Fibroblast of the conjunctiva (primary cell): Measurements from ENCODE around the gene ACSM3.
"Not testable (repeated sequence)": the region's sequence is repeated elsewhere in the genome, so short reads cannot be mapped to it uniquely, and the experiment has no call there.

Source experiments
- DNase-seq: peaks from one replicate; pipeline ENCODE4 v3.0.0-alpha.2; 2010; ENCODE audit warnings: low read depth

The ACSM3 gene, protein sequence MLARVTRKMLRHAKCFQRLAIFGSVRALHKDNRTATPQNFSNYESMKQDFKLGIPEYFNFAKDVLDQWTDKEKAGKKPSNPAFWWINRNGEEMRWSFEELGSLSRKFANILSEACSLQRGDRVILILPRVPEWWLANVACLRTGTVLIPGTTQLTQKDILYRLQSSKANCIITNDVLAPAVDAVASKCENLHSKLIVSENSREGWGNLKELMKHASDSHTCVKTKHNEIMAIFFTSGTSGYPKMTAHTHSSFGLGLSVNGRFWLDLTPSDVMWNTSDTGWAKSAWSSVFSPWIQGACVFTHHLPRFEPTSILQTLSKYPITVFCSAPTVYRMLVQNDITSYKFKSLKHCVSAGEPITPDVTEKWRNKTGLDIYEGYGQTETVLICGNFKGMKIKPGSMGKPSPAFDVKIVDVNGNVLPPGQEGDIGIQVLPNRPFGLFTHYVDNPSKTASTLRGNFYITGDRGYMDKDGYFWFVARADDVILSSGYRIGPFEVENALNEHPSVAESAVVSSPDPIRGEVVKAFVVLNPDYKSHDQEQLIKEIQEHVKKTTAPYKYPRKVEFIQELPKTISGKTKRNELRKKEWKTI

DNA sequence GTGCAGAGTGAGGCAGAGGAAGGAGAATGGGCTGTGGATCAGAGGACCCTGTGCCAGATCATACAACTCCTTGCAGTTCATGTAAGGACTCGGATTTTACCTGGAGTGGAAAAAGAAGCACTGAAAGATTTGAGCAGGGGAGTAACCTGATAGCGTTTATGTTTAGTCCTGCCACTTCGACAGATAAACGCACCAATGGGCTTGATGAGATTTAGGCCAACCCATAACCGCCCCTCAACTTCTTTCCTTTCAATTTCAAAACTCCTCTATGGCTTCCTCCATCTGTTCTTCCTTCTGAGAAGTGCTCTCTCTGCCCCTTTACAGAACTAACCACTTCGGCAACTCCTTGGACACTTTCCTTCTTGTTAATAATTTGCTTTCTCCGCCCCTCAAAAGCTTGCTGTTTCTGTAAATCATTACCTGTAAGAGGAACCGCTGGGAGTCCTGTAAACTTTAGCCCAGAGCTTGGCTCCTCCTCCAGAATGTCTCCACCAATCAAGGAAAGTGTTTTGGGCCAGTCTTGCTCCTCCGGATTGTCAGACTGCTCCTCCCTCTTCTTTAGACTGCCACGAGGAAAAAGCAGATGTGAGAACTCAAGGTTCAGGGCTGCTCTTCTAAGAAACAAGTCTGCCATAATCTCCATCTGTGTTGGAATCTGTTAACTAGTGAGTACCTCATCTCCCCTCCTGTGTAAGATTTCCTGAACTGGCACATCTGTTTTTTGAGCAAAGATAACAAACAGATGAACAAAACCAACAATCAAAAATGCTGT, at the start of gene ACSM3:
TSS of gene ACSM3 (plus strand) at position 554 of the 772 bp plus-strand sequence. CDS start 6,021 bp downstream, outside the sequence.
- peak; percentile 69 for DNase-seq

GRCh38 chr16:20717718-20718117, 46.1 kb upstream of the ACSM3 start:
- DNase-seq, result not testable (repeated sequence)

GRCh38 chr16:20720251-20720650, 43.6 kb upstream of the ACSM3 start:
- no peak for DNase-seq

GRCh38 chr16:20726661-20727060, 37.2 kb upstream of the ACSM3 start:
- DNase-seq, result no peak

- DNase-seq, result no peak
These were observed 36.6 kb upstream of the ACSM3 start for GRCh38 chr16:20727181-20727580.

GRCh38 chr16:20729141-20729540, 34.7 kb upstream of the ACSM3 start:
- no peak for DNase-seq

- no peak for DNase-seq
These were observed 29.8 kb upstream of the ACSM3 start for GRCh38 chr16:20734056-20734455.

DNA sequence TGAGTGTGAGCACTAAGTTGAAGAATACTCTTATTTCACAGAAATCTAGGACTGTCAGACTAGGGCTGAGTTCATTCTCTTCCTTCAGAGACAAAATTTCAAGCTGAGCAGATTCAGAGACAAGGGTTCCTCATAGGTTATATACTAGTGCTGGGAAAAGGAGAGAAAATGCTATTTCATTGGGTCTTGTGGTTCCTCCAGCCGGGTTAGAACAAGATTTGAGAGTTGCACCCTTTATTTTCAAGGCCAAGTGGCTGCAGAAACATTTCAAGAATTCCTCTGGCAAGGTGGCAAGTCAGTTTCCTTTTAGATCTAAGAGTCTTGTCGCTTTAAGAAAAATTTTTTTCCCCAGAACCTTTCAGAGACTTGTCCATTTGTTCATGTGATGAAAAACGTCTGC, 29.0 kb upstream of the ACSM3 start:
- no peak for DNase-seq

DNA sequence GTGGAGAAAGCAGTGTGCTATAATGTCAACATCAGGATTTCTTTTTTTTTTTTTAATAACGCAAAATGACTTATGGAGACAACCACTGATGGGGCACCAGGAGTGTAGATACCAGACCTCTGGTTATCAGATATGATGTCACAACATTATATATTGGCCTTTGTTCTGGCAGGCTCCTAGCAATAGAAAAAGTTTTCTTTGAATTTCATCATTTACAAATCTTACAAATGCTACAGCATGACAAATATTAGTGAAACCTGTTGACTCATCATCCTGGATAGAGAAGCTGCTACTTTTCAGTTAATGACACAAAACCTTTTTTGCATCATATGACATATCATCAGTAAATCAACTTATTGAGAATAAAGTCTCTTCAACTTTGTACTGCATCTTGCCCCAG, 28.3 kb upstream of the ACSM3 start:
- DNase-seq, result no peak

- no peak for DNase-seq
These were observed 23.6 kb upstream of the ACSM3 start for GRCh38 chr16:20740007-20740883.

DNA sequence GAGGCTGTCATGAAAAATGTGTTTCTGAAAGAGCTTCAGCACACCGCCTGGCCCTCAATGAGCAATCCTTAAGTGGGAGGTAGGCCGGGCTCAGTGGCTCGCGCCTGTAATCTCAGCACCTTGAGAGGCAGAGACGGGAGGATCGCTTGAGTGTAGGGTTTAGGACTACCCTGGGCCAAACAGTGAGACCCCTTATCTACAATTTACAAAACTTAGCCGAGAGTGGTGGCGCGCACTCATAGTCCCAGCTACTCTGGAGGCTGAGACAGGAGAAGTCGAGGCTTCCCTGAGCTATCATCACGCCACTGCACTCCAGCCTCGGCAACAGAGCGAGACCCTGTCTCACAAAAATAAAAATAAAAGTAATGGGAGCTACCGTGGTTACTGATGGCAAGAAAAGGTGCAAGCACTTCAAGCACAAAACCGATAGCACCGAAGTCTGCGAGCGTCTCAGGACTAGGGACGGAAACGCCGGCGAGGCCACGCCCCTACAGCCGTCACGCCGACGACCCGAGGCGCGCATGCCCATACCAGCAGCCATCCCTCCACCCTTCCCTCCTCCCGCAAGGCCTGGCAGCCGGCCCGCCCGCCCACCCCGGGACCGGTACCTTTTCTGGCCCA, 22.8 kb upstream of the ACSM3 start:
- peak; percentile 68 for DNase-seq

GRCh38 chr16:20741554-20742285, 22.1 kb upstream of the ACSM3 start, which contains the start of gene THUMPD1:
TSS of gene THUMPD1 (minus strand) at chr16:20741818. CDS start at chr16:20741739, 79 bp downstream.
- peak; percentile 90 for DNase-seq

DNA sequence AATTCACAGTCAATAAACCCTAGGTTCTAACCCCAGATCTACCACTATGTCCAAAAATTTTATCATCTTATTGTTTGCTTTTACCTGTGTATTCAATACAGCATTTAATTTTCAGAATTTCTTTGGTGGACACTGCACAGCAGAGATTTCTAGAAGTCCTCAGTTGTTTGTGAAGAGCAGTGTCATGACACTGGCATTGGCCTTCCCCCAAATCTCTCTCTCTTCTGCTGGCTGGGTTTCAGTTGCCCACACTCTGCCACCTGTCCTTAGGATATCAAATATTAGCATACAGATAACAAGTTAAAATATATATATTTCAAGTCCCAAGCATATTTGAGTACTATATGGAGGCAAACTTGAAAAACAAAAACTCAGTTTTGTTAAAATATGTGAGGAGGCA, 20.2 kb upstream of the ACSM3 start:
- DNase-seq, result no peak

GRCh38 chr16:20744922-20745440, 18.8 kb upstream of the ACSM3 start:
- no peak for DNase-seq

- no peak for DNase-seq
These were observed 17.4 kb upstream of the ACSM3 start for GRCh38 chr16:20746461-20746860.

- no peak for DNase-seq
These were observed 16.6 kb upstream of the ACSM3 start for GRCh38 chr16:20747030-20747816.

- DNase-seq, result no peak
These were observed 14.3 kb upstream of the ACSM3 start for GRCh38 chr16:20749474-20749873.

GRCh38 chr16:20750558-20750957, 13.3 kb upstream of the ACSM3 start:
- DNase-seq, result no peak

- DNase-seq, result no peak
These were observed 10.1 kb upstream of the ACSM3 start for GRCh38 chr16:20753727-20754126.

- no peak for DNase-seq
These were observed 8.6 kb upstream of the ACSM3 start for GRCh38 chr16:20755238-20755637.
